SIG-M5 treated with dmso at 0.1 percent for 504 hours (cell line): ENCODE data around the gene ZNF311.
"Not testable (repeated sequence)": the region's sequence is repeated elsewhere in the genome, so short reads cannot be mapped to it uniquely, and the experiment has no call there.

Experiments
- DNase-seq: peaks from one replicate; lab custom pipeline; 2025; ENCODE audit not compliant: unreplicated experiment; lab: John Stamatoyannopoulos, UW

ZNF311 gene

DNA sequence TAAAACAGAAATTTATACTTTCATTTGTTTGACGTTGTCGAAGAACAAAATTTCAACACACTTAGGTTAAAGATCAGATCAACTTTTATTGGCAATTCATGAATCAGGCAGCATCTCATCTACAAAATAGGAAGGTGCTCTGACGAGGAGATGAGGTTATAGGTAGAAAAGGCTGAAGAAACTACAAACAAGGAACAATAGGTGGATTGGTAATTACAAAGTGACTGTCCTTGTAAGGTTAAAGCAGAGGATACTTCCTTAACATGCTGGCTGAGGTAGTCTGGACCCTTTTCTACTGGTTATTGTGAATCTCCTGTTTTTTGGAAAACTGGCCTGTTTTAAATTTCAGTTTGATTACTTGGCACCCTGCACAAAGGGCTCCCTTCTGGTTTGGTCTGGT, 48.8 kb downstream of the ZNF311 start:
- no peak for DNase-seq

GRCh38 chr6:28953585-28954258, 51.4 kb downstream of the ZNF311 start:
- no peak for DNase-seq

- DNase-seq, result peak; percentile 12
These were observed 52.0 kb downstream of the ZNF311 start for GRCh38 chr6:28953039-28953584.

GRCh38 chr6:28949656-28950195, 55.4 kb downstream of the ZNF311 start:
- not testable (repeated sequence) for DNase-seq

DNA sequence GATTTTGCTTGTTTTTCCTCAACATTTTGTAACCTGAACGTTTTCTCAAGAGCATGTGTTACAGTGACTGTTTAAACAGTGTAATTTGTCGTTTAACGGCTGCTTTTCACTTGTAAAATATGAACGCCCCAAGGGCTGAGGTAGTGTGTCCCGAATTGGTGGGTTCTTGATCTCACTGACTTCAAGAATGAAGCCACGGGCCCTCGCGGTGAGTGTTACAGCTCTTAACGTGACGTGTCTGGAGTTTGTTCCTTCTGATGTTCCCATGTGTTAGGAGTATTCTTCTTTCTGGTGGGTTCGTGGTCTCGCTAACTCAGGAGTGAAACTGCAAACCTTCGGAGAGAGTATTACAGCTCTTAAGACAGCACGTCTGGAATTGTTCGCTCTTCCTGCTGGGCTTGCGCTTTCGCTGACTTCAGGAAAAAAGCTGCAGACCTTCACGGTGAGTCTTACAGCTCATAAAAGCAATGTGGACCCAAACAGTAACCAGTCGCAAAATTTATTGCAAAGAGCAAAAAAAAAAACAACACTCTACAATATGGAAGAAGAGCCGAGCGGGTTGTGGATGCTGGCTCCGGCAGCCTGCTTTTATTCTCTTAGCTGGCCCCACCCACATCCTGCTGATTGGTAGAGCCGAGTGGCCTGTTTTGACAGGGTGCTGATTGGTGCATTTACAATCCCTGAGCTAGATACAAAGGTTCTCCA, 56.2 kb downstream of the ZNF311 start:
- DNase-seq, result no peak

- DNase-seq, result no peak
These were observed 57.3 kb downstream of the ZNF311 start for GRCh38 chr6:28947831-28948270.

DNA sequence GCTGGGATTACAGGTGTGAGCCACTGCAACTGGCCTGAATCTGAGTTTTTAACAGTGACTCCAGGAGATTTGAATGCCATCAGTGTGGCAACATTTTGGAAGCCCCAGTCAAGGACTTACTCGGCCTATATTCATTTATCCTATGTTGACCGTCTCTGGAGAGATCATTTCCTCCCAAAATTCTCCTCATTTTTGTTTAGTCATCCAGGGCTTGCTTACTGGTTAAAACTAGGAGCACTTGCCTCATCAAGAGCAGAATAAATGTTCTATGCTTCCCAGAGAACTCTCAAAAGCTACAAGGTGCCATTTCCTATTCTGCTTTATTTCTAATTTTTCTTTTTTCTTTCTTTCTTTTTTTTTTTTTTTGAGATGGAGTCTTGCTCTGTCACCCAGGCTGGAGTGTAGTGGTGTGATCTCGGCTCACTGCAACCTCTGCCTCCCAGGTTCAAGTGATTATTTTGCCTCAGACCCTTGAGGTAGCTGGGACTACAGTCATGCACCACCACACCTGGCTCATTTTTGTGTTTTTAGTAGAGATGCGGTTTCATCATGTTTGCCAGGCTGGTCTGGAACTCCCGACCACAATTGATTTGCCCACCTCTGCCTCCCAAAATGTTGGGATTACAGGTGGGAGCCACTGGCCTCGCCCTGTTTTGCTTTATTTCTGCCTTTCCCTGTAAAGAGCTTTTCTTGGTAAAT, 57.9 kb downstream of the ZNF311 start:
- no peak for DNase-seq

DNA sequence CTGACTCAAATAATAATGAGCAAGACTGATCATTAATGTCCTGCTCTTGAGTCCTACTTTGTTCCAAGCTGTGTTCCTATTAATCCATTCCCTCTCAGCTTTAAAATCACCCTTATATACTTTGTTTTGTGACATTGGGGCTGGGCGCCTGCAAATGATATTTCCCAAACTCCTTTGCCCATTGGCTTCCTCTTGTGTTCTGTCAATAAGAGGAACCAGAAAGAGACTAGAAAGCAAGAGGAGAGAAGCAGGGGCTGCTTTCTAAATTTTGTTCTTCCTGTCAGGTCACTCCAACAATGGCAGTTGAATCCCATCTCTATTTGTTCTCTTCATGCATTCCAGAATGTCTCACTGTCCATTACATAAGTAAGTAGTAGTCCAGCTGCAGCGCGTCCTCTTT, 59.8 kb downstream of the ZNF311 start:
- peak; percentile 46 for DNase-seq
